Measurements from ENCODE around the gene ERC1.

GRCh38 chr12:1256285-1256684 lies 265.3 kb downstream of the ERC1 start:
- TF ChIP-seq CTCF (conservative IDR thresholded peaks at IDR 0.05; ENCODE audit: low read depth, low read length) = no peak
- TF ChIP-seq BHLHE40 (IDR thresholded peaks at IDR 0.05; ENCODE audit: low read depth, low read length) = no peak
- TF ChIP-seq POLR2A (IDR thresholded peaks at IDR 0.05; ENCODE audit: low read depth, low read length) = no peak
- TF ChIP-seq USF2 (IDR thresholded peaks at IDR 0.05; ENCODE audit: low read depth, low read length) = no peak
- TF ChIP-seq RFX5 (IDR thresholded peaks at IDR 0.05; ENCODE audit: low read depth, low read length) = no peak
- no peak for TF ChIP-seq SMC3 (IDR thresholded peaks at IDR 0.05; ENCODE audit: low read depth, low read length)
- TF ChIP-seq CHD1 (IDR thresholded peaks at IDR 0.05; ENCODE audit: low read depth, low read length) = no peak
- TF ChIP-seq MAZ (IDR thresholded peaks at IDR 0.05; ENCODE audit: borderline replicate concordance, low read depth, low read length) = no peak
- no peak for TF ChIP-seq ELK1 (IDR thresholded peaks at IDR 0.05; ENCODE audit: borderline replicate concordance, low read depth, low read length)
- TF ChIP-seq RCOR1 (IDR thresholded peaks at IDR 0.05; ENCODE audit: insufficient replicate concordance, low read length) = no peak
